NCI-H345 (cell line): ENCODE results near the gene MYF5.

Experiments
- DNase-seq: peaks from one replicate; lab custom pipeline; 2025; lab: John Stamatoyannopoulos, UW

The MYF5 gene

GRCh38 chr12:80707830-80708258 lies 8.9 kb upstream of the MYF5 start:
- DNase-seq = no peak

DNA sequence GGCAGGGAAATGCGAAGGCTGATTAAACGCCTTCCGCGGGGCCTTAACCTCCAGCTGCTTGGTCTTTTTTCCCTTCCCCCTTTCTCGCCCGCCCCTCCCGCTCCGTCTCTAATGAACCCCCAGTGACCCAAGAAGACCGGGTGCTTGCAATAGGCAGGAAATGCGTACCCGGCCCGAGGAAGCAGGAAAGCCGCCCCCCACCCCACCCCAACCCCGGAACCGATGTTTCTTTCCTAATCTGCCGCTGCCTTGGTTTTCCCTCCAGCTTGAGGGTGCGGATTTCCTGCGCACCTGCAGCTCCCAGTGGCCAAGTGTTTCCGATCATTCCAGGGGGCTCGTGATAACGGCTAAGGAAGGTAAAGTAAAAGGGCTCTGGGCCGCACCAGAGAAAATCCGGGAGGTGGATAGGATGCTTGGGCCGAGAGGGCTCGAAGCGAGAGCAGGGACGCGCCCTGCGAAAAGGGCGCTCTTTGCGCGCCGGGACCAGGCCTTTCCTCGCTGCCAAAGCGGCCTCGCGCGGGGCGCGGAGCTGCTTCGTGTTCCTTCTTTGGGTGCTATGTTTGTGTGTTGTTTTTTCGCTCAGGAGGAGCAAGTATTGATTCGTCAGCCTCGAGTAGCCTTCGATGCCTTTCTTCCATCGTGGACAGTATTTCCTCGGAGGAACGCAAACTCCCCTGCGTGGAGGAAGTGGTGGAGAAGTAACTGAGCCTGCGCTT lies 8.3 kb upstream of the MYF5 start:
- no peak for DNase-seq

DNA sequence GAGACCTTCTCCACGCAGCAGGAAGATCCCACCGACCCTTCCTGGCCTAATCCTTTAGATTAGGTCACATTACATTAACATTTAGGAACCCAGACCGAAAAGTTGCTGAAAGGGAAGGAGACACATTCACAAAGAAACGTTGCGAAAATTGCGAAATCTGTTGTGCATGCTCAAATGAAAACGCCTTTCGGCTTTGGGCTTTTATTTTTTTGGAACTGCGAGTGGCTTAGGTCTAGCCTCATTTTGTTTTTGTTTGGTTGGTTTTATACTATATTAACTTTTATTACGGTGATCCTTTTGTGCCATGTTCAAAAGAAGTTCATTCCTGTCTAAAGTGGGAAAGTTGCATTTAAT lies 7.8 kb upstream of the MYF5 start:
- DNase-seq = no peak

DNA sequence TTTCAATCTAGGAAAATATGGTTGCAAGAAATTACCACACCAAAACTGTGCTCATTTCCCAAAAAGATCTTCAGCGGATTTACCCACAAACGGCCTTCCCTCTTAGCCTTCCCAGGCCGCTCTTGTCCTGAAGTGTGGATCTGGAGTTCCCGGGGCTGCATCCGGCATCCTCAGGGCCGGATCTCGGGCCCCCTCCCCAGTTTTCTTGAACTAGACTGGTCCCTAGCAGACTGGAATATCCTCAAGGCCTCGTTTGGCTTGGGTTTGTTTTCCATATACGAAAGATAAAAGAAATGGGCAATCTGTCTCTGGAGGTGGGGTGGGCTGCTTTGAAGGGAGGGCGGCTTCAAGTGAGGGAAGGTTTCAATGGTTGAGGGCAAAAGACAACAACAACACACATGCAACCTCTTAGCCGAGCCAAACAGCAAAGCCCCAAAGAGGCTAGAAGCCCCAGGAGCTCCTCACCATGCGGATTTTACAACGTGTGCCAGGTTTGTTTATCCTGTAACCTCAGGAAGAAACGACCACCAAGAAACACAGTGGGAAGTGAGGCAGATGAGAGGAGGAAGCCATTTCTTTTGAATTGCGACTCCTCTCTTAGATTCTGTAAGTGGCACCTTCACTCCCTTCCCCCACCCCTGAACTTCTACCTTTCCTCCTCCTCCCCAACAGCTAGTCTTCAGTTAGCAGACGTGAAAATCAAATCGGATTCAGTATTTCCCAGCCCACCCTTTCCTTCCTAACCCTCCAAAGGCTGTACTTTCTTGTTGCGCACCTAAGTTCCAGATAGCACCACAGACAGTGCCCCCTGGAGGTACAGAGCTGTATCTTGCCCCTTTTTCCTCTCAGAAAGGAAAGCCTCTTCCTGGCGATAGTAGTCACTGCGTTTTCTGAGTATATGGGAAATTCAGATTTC lies 6.6 kb upstream of the MYF5 start:
- no peak for DNase-seq

- DNase-seq = no peak
These were observed 5.8 kb upstream of the MYF5 start for GRCh38 chr12:80710727-80711449.

GRCh38 chr12:80711866-80712265 lies 4.8 kb upstream of the MYF5 start:
- DNase-seq = no peak

DNA sequence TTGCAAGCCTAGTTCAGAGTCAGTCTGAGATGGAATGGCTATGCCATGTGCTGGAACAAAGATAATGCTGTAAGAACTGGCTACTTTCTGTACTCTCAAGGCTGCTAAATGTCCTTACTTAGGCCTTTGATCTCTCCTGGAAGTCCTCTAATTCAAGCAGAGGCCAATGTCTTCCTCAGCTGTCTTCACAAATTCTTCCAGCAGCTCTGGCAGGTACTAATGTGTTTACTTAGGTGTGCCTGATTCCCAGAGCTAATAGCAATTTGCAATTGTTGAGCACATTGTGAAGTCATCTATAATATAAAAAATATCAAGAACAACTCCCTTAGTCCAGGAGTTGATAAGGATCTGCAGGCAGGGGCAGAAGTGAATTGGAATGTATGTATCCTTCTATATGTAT lies 3.8 kb upstream of the MYF5 start:
- no peak for DNase-seq

- no peak for DNase-seq
These were observed 3.3 kb upstream of the MYF5 start for GRCh38 chr12:80713419-80713818.

GRCh38 chr12:80714055-80714454 lies 2.7 kb upstream of the MYF5 start:
- no peak for DNase-seq

- no peak for DNase-seq
These were observed 1.9 kb upstream of the MYF5 start for GRCh38 chr12:80714846-80715245.

DNA sequence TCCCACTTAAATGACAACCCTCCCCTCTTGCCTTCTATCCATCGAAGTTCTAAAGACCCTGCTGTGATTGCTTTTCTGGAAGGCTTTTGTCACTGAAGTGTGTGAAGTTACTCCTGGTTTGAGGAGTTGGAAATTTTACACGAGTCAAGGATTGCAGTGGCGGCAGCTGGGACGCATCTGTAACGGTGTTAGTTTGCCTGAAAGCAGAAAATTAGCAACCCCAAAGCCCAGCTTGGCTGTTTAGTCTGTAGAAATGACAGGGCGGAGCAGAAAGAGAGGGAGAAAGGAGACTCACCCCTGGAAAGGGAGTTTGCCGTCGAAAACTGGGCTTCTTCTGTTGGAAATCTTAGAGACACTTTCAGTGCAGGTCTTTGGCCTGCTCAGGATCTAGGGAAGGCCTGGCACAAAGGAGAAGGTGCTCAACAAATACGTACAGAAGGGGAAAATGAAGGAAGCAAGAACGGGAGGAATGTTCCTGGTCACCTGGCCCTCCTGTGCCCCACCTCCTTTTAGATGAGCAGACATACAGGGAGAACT lies 931 bp upstream of the MYF5 start:
- no peak for DNase-seq

GRCh38 chr12:80717856-80718255 lies 1.1 kb downstream of the MYF5 start:
- no peak for DNase-seq

- no peak for DNase-seq
These were observed 3.8 kb downstream of the MYF5 start for GRCh38 chr12:80720516-80720915.

GRCh38 chr12:80721326-80721725 lies 4.6 kb downstream of the MYF5 start:
- no peak for DNase-seq

- DNase-seq = no peak
These were observed 29.3 kb downstream of the MYF5 start for GRCh38 chr12:80745851-80746505.

DNA sequence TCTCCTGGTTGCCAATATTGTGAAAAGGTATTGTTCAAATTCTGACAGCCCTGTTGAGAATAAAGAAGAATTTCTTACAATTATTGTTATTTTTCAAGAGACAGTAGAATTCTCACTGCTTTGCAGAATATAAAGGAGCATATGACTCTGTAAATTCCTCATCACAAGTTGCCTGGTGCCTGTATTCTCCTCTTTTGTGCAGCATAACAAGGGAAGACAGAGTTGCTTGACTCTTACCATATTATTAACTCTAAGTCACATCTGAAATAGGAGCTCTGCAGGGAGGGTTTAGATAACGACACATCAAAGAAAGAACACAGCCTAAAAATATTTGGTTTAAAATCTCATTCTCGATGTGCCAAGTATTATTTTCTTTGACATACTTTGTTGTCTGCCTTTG lies 31.1 kb downstream of the MYF5 start:
- DNase-seq = no peak

DNA sequence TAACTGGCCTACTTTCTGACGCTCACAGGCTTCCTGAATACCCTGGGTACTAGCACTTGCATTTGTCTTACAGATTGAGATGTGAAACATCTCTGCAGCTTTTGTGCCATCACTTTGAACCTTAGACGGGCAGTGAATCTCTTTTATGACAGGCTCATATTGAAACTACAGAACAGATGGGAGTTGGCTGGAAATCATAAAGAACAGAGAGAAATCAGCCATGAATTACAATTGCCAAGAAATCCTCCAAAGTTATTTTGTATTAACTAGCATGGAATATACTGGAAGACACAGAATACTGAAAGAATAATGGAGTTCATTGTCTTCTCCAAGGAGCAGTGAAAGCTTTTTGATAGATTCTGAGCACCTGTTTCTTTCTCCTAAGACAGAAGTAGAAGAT lies 32.7 kb downstream of the MYF5 start:
- DNase-seq = no peak

- DNase-seq = no peak
These were observed 35.8 kb downstream of the MYF5 start for GRCh38 chr12:80752464-80752863.

DNA sequence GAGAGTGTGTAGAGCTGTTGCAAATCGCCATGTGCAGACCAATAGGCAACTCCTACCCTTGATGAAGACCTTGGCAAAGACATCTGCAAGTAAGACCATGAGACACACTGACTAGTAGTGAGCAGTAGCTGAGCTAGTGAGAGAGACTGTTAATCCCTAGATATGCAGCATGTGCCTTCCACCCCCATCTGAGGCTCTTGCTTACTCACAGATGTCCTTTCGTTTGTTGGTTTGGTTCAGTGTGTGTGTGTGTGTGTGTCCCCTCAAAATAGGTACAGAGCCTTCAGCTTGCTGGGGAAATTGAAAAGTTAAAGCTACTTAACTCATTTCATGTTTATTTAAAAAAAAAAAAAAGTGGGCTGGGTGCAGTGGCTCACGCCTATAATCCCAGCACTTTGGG lies 37.6 kb downstream of the MYF5 start:
- no peak for DNase-seq

GRCh38 chr12:80756875-80757274 lies 40.2 kb downstream of the MYF5 start:
- DNase-seq = no peak

DNA sequence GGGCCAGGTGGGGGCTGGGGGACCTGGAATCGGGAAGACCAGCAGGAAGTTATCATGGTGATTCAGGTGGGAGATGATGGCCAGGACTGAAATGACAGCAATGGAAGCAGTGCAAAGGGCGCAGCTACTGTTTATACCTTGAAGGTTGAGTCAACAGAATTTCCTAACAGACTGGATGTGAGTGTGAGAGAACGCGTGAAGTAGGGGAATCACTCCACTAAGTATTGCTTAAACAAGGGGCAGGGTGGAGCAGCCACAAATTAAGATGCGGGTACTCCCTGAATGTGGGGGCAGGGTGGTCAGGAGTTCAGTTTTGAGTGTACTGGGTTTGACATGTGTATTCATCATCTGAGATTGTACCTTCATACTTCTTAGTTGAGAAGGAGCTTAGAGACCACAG lies 45.1 kb downstream of the MYF5 start:
- DNase-seq = no peak

- DNase-seq = peak; percentile 36
These were observed 47.2 kb downstream of the MYF5 start for GRCh38 chr12:80763874-80764273.
